Suprapubic skin (tissue), 4 donors: ENCODE results near the gene RPL41. TPM values are rescaled to one million over a fixed set of nuclear protein-coding genes. Genes with fewer than 3 reads are reported as not detected.
"Not testable (repeated sequence)": the region's sequence is repeated elsewhere in the genome, so short reads cannot be mapped to it uniquely, and the experiment has no call there.

Source experiments
- DNase-seq, 2 donors: peaks; one replicate each; pipeline ENCODE4 v3.0.0-alpha.2; 2019; ENCODE audit warnings: low spot score in 2 of 2
- H3K27ac ChIP-seq: fragments of 200-600 bp; sonication (generic); one replicate; pipeline ENCODE4 v1.5.1; 2019
- H3K27me3 ChIP-seq: fragments of 200-600 bp; sonication (generic); one replicate; pipeline ENCODE4 v1.5.1; 2019
- H3K36me3 ChIP-seq: fragments of 200-600 bp; sonication (generic); one replicate; pipeline ENCODE4 v1.5.1; 2019
- H3K4me1 ChIP-seq: fragments of 200-600 bp; sonication (generic); one replicate; pipeline ENCODE4 v1.5.1; 2019
- H3K4me3 ChIP-seq: fragments of 200-600 bp; sonication (generic); one replicate; pipeline ENCODE4 v1.5.1; 2019; ENCODE audit warnings: mild to moderate bottlenecking
- H3K9me3 ChIP-seq: fragments of 200-600 bp; sonication (generic); one replicate; pipeline ENCODE4 v1.5.1; 2019
- EP300 ChIP-seq: sonication (generic); formaldehyde crosslinking; IDR thresholded peaks from one replicate; pipeline ENCODE4 v1.6.1; 2017; ENCODE audit warnings: antibody characterized with exemption
- POLR2A ChIP-seq, 2 donors: fragments of 450-650 bp; IDR thresholded peaks; one replicate each; pipeline ENCODE4 v1.6.1; 2017; ENCODE audit warnings: antibody characterized with exemption in 2 of 2, mild to moderate bottlenecking in 2 of 2, moderate library complexity in 2 of 2
- POLR2AphosphoS5 ChIP-seq, 3 donors: sonication (generic); formaldehyde crosslinking; IDR thresholded peaks; one replicate each; pipeline ENCODE4 v1.6.1; 2017; ENCODE audit warnings: antibody characterized with exemption in 3 of 3
- WGBS: methylation state at CpG from one replicate; pipeline ENCODE4 v1.1.5; 2018; 5-methylcytosine and 5-hydroxymethylcytosine counted together
- total RNA-seq, 4 donors: library from RNA; depleted of rRNA; stranded (reverse); fragments of >200 nt; gene quantifications; one replicate each; pipeline ENCODE4 v1.1.0, GENCODE V29; 2016
- TF ChIP-seq, protein P1 (sequence below), 2 donors: fragments of 200-600 bp in 1 of 2; fragments of 450-650 bp in 1 of 2; sonication (generic) in 1 of 2; IDR thresholded peaks; one replicate each; pipeline ENCODE4 v1.5.1; 2016 to 2019; ENCODE audit warnings: antibody characterized with exemption in 2 of 2, mild to moderate bottlenecking in 1 of 2, moderate library complexity in 1 of 2

Gene RPL41
- total RNA-seq, 4 donors from 2014 or later, result 2,523 to 6,346 (median 5,689) TPM

DNA sequence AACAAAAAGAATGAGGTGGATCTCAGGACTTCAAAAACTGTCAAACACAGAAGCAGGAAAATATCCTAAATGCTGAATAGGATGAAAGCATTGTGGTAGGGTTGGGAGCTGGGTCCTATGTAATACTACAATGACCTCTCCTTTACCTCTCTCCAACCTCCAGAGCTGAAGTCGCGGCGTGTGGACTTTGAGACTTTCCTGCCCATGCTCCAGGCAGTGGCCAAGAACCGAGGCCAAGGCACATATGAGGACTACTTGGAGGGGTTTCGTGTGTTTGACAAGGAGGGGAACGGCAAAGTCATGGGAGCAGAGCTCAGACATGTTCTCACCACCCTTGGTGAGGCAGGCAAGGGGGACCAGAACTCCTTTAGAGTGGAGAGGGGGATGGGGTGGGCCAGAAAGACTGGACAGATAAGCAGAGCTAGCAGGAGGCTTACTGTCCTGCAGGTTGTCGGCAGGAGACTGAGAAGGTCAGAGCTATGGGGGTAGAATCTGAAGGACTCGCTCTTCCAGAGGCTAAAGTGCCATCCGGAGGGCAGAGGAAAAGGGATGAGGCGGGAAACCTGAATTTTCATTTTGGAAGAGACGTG is 38.9 kb downstream of the RPL41 start:
- no peak for DNase-seq
- Histone ChIP-seq H3K4me3 (no peak overlapping the region), H3K36me3 (peaks cover 8% of the 10 kb centered on the region), H3K27me3 (no peaks in the 10 kb centered on the region), H3K9me3 (no peaks in the 10 kb centered on the region), H3K4me1 (peaks cover 52% of the 10 kb centered on the region), H3K27ac (no peak overlapping the region)
- 95% methylated on average over 11 of the region's 11 CpGs for WGBS
- TF ChIP-seq, protein P1, sequence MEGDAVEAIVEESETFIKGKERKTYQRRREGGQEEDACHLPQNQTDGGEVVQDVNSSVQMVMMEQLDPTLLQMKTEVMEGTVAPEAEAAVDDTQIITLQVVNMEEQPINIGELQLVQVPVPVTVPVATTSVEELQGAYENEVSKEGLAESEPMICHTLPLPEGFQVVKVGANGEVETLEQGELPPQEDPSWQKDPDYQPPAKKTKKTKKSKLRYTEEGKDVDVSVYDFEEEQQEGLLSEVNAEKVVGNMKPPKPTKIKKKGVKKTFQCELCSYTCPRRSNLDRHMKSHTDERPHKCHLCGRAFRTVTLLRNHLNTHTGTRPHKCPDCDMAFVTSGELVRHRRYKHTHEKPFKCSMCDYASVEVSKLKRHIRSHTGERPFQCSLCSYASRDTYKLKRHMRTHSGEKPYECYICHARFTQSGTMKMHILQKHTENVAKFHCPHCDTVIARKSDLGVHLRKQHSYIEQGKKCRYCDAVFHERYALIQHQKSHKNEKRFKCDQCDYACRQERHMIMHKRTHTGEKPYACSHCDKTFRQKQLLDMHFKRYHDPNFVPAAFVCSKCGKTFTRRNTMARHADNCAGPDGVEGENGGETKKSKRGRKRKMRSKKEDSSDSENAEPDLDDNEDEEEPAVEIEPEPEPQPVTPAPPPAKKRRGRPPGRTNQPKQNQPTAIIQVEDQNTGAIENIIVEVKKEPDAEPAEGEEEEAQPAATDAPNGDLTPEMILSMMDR (IDR thresholded peaks at IDR 0.05), result no peak
- TF ChIP-seq EP300, result no peak
- no peak for TF ChIP-seq POLR2A (IDR thresholded peaks at IDR 0.05)
- no peak for TF ChIP-seq POLR2AphosphoS5 (IDR thresholded peaks at IDR 0.05)

DNA sequence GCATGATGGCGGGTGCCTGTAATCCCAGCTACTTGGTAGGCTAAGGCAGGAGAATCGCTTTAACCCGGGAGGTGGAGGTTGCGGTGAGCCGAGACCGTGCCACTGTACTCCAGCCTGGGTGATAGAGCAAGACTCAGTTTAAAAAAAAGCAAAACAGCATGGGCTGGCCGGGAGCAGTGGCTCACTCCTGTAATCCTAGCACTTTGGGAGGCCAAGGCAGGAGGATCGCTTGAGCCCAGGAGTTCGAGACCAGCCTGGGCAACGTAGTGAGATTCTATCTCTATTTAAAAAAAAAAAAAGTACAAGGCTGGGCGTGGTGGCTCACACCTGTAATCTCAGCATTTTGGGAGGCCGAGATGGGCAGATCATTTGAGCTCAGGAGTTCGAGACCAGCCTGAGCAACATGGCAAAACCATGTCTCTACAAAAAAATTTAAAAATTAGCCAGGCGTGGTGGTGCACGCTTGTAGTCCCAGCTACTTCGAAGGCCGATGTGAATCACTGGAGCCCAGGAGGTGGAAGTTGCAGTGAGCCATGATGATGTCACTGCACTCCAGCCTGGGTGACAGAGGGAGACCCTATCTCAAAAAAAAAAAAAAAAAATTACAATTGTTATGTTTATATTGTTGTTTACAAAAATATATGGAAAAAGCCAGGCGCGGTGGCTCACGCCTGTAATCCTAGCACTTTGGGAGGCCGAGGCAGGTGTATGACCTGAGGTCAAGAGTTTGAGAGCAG is 40.2 kb downstream of the RPL41 start:
- peaks cover 52% of the 10 kb centered on the region for H3K4me1 ChIP-seq
- H3K9me3 ChIP-seq, DNase-seq, H3K27me3 ChIP-seq: not testable (repeated sequence)
- H3K36me3 ChIP-seq, result peaks cover 21% of the 10 kb centered on the region
- H3K27ac ChIP-seq, result peak overlapping the region; percentile 98
- 87% methylated on average over 21 of the region's 21 CpGs for WGBS
- peak overlapping the region; percentile 91 for H3K4me3 ChIP-seq

DNA sequence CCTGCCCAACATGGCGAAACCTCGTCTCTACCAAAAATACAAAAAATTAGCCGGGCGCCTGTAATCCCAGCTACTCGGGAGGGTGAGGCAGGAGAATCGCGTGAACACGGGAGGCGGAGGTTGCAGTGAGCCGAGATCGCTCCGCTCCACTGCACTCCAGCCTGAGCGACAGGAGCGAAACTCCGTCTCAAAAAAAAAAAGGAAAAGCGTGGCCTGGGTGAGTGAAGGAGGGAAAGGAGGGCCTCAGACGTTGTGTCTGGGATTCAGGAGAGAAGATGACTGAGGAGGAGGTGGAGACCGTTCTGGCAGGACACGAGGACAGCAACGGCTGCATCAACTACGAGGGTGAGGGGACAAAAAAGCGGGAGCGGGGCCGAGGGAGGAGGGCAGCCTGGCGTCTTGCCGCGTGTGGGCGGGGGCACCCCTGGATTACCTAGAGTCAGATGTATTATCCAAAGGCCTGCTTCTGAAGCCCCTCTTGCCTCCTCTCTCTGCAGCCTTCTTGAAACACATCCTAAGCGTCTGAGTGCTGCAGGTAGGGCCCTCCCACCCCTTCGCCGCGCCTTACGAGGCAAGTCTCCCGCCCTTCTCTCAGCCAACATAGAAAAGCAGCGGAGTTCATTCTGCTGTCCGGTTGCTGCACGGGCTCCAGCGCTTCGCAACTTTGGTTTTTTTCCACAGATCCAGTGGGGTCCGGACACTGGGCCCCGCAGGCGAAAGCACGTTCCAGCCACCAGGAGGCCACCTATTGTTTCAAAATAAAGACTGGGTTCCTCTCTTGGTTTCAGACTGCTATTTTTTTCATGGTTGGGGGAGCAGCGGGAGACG is 41.0 kb downstream of the RPL41 start:
- peaks cover 29% of the 10 kb centered on the region for H3K36me3 ChIP-seq
- WGBS, result 2% methylated on average over 45 of the region's 45 CpGs
- H3K27me3 ChIP-seq, result no peaks in the 10 kb centered on the region
- peaks cover 58% of the 10 kb centered on the region for H3K4me1 ChIP-seq
- peak overlapping the region; percentile 98 for H3K27ac ChIP-seq
- no peaks in the 10 kb centered on the region for H3K9me3 ChIP-seq
- no peak for TF ChIP-seq POLR2A (IDR thresholded peaks at IDR 0.05)
- peak in 1 of 3 donors; percentile 42 for TF ChIP-seq POLR2AphosphoS5 (IDR thresholded peaks at IDR 0.05)
- no peak for TF ChIP-seq EP300
- TF ChIP-seq, protein P1 (IDR thresholded peaks at IDR 0.05), result peak; percentile 59 to 64
- DNase-seq, result peak; percentile 91 to 92
- peak overlapping the region; percentile 91 for H3K4me3 ChIP-seq

DNA sequence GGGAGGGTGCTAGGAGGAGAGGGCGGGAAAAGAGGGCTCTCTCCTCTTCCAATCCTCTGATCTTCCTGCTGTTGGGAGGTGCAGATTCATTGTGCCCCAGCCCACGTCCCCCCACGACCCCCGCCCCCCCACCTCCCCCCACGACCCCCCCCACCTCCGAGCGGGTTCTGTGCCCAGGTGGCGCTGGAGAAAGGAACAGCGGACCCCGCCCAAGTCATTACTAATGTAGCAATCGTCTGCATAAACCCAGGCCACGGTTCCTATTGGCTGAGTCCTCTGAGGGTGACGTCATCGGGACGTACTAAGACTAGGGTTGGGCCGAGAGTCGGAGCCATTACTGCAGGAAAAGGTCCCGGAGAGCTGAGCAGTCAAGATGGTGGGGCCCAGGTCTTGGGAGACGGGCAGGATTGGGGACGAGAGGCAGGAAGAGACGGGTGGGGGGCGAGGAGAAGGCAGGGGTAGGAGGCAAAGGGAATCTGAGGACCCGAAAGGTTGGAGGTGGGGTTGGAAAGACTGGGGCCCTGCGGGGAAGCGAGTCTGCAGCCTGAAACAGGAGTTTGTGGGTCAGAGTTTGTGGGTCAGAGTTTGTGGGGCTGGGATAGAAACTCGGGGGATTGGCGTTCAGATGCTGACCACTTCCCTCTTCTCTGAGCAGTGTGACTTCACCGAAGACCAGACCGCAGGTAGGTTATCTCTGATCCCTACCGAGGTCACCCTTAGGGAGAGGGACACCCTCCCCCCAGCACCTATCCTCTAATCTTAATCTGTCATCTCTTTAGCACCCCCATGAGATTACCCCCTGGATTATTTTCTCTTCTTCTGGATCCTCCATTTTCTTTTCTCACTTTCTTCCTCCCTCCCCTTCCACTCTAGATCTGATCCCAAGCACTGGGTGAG is 41.8 kb downstream of the RPL41 start, which contains the start of gene MYL6:
Gene MYL6, plus strand, starts transcription at position 331 of the 897 bp plus-strand sequence. Its CDS starts 43 bp downstream, at position 374.
- Histone ChIP-seq H3K9me3 (no peaks in the 10 kb centered on the region), H3K36me3 (peaks cover 37% of the 10 kb centered on the region), H3K4me1 (peaks cover 52% of the 10 kb centered on the region), H3K27ac (peak within 1 kb of the TSS; percentile 98), H3K4me3 (peak within 1 kb of the TSS; percentile 91), H3K27me3 (no peaks in the 10 kb centered on the region)
- DNase-seq, result peak; percentile 99 to 100
- under 1% methylated on average over 30 of the region's 30 CpGs for WGBS
- peak; percentile 94 to 96 (median 95) for TF ChIP-seq POLR2AphosphoS5 (IDR thresholded peaks at IDR 0.05)
- TF ChIP-seq POLR2A (IDR thresholded peaks at IDR 0.05), result peak; percentile 93 to 98
- TF ChIP-seq, protein P1 (IDR thresholded peaks at IDR 0.05), result no peak
- no peak for TF ChIP-seq EP300

DNA sequence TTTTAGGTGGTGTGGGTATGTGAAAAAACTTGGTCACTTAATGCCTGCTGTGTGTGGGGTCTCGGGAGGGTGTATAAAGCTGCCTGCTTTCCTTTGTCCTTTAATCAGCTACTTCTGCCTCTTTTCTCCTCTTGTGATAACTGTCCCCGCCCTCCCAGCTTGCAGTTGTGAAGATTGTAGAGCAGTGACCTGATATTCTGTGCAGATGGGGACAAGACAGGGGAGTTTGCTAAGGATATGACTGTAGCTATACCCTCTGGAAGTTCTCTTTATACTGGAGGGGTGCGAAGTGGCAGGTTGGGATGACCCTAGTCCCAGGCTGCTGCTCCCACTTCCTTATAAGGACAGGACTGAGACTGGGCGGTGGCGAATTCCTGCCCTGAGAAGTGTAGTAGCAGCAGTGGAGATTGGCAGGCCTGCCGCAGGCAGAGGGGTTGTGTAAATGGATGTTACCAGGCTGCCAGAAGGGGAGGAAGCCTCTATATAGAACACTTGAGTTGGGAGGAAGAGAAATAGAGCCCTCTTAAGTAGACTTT is 42.6 kb downstream of the RPL41 start:
- 0% methylated on average over 6 of the region's 6 CpGs for WGBS

More for the DNA sequence above, 42.6 kb downstream of the RPL41 start:
- peak overlapping the region; percentile 91 for H3K4me3 ChIP-seq
- H3K36me3 ChIP-seq, result peaks cover 43% of the 10 kb centered on the region
- peak in 1 of 2 donors; percentile 32 for TF ChIP-seq POLR2A (IDR thresholded peaks at IDR 0.05)
- TF ChIP-seq, protein P1 (IDR thresholded peaks at IDR 0.05), result no peak
- TF ChIP-seq POLR2AphosphoS5 (IDR thresholded peaks at IDR 0.05), result peak in 1 of 3 donors; percentile 59
- H3K27me3 ChIP-seq, result no peaks in the 10 kb centered on the region
- DNase-seq, result peak; percentile 92 to 93
- peak overlapping the region; percentile 98 for H3K27ac ChIP-seq
- peaks cover 49% of the 10 kb centered on the region for H3K4me1 ChIP-seq
- no peaks in the 10 kb centered on the region for H3K9me3 ChIP-seq
